ENCODE measurements around the gene PTPN13. TPM values are rescaled to one million over a fixed set of nuclear protein-coding genes. Genes with fewer than 3 reads are reported as not detected.

PTPN13 gene
- total RNA-seq, 2 donors from 2014 or later: 6.2 to 12.1 TPM

GRCh38 chr4:86563416-86563815 is 30.7 kb upstream of the PTPN13 start:
- Histone ChIP-seq H3K27ac (no peak overlapping the region), H3K9me3 (no peaks in the 10 kb centered on the region), H3K36me3 (no peaks in the 10 kb centered on the region), H3K4me3 (no peak overlapping the region), H3K27me3 (no peaks in the 10 kb centered on the region), H3K4me1 (no peaks in the 10 kb centered on the region)
- TF ChIP-seq CTCF (IDR thresholded peaks at IDR 0.05): no peak
- no peak for DNase-seq (ENCODE audit: low spot score)

- H3K4me1 ChIP-seq: no peaks in the 10 kb centered on the region
- no peaks in the 10 kb centered on the region for H3K9me3 ChIP-seq
- H3K4me3 ChIP-seq: no peak overlapping the region
- H3K27me3 ChIP-seq: no peaks in the 10 kb centered on the region
- DNase-seq (ENCODE audit: low spot score): no peak
- TF ChIP-seq CTCF (IDR thresholded peaks at IDR 0.05): no peak
- no peak overlapping the region for H3K27ac ChIP-seq
- no peaks in the 10 kb centered on the region for H3K36me3 ChIP-seq
Observed at GRCh38 chr4:86564795-86565194, 29.3 kb upstream of the PTPN13 start.

GRCh38 chr4:86565651-86566050 is 28.5 kb upstream of the PTPN13 start:
- Histone ChIP-seq H3K9me3 (no peaks in the 10 kb centered on the region), H3K27me3 (no peaks in the 10 kb centered on the region), H3K4me3 (no peak overlapping the region), H3K4me1 (no peaks in the 10 kb centered on the region), H3K36me3 (no peaks in the 10 kb centered on the region), H3K27ac (no peak overlapping the region)
- TF ChIP-seq CTCF (IDR thresholded peaks at IDR 0.05): no peak
- DNase-seq (ENCODE audit: low spot score): no peak

- no peak overlapping the region for H3K4me3 ChIP-seq
- H3K4me1 ChIP-seq: no peaks in the 10 kb centered on the region
- H3K27ac ChIP-seq: no peak overlapping the region
- no peaks in the 10 kb centered on the region for H3K9me3 ChIP-seq
- no peaks in the 10 kb centered on the region for H3K27me3 ChIP-seq
- no peak for TF ChIP-seq CTCF (IDR thresholded peaks at IDR 0.05)
- no peaks in the 10 kb centered on the region for H3K36me3 ChIP-seq
- DNase-seq (ENCODE audit: low spot score): no peak
Observed at GRCh38 chr4:86569103-86569870, 24.8 kb upstream of the PTPN13 start.

- Histone ChIP-seq H3K4me1 (no peaks in the 10 kb centered on the region), H3K4me3 (no peak overlapping the region)
Observed at GRCh38 chr4:86579941-86580340, 14.2 kb upstream of the PTPN13 start.

More at GRCh38 chr4:86579941-86580340, 14.2 kb upstream of the PTPN13 start:
- Histone ChIP-seq H3K9me3 (no peaks in the 10 kb centered on the region), H3K27ac (no peak overlapping the region), H3K27me3 (no peaks in the 10 kb centered on the region), H3K36me3 (no peaks in the 10 kb centered on the region)
- no peak for DNase-seq (ENCODE audit: low spot score)
- no peak for TF ChIP-seq CTCF (IDR thresholded peaks at IDR 0.05)

Data from right atrium auricular region (tissue), 2 donors.